Activated CD4-positive, alpha-beta memory T cell treated with anti-CD3 and anti-CD28 coated beads for 36 hours (primary cell): ENCODE data around the gene HUNK. TPM values are rescaled to one million over a fixed set of nuclear protein-coding genes. Genes with fewer than 3 reads are reported as not detected.
"Not testable (repeated sequence)": the region's sequence is repeated elsewhere in the genome, so short reads cannot be mapped to it uniquely, and the experiment has no call there.

Source experiments
- CTCF ChIA-PET: fragments of 350-600 bp; sonication (Branson Sonifier 250); formaldehyde crosslinking; loops from one replicate; lab custom pipeline; 2021; ENCODE audit warnings: antibody characterized with exemption, inconsistent platforms; lab: Charles Lee
- POLR2A ChIA-PET: fragments of 350-600 bp; sonication (Branson Sonifier 250); formaldehyde crosslinking; loops from one replicate; lab custom pipeline; 2021; ENCODE audit warnings: antibody characterized with exemption; lab: Charles Lee
- DNase-seq: peaks from one replicate; pipeline ENCODE4 v3.0.0-alpha.2; 2020
- H3K27ac Mint-ChIP-seq: one replicate; pipeline ENCODE4 v1.8.0; 2021; ENCODE audit warnings: mixed read lengths
- H3K27me3 Mint-ChIP-seq: one replicate; pipeline ENCODE4 v1.8.0; 2021; ENCODE audit warnings: mixed read lengths
- H3K36me3 Mint-ChIP-seq: one replicate; pipeline ENCODE4 v1.8.0; 2021; ENCODE audit warnings: mixed read lengths
- H3K4me1 Mint-ChIP-seq: one replicate; pipeline ENCODE4 v1.8.0; 2021; ENCODE audit warnings: low read depth, mixed read lengths
- H3K4me3 Mint-ChIP-seq: one replicate; pipeline ENCODE4 v1.8.0; 2021; ENCODE audit warnings: mild to moderate bottlenecking, mixed read lengths
- H3K9me3 Mint-ChIP-seq: one replicate; pipeline ENCODE4 v1.8.0; 2021; ENCODE audit warnings: mixed read lengths
- intact Hi-C: fragments of 100-400 bp; cut with micrococcal nuclease; formaldehyde crosslinking; loops from one replicate; pipeline ENCODE4 v1.15.1; 2023
- total RNA-seq, 2 experiments: library from RNA; stranded (reverse); gene quantifications; one replicate each; pipeline ENCODE4 v1.2.3, GENCODE V29; 2021

HUNK gene
- total RNA-seq, 2 experiments from 2014 or later = 0.10 to 0.17 TPM

DNA sequence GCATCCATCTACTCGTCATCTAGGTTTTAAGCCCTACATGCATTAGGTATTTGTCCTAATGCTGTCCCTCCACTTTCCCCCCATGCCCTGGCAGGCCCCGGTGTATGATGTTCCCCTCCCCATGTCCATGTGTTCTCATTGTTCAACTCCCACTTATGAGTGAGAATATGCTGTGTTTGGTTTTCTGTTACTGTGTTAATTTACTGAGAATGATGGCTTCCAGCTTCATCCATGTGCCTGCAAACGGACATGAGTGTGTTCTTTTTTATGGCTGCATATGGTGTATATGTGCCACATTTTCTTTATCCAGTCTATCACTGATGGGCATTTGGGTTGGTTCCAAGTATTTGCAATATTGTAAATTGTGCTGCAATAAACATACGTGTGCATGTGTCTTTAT is 165.9 kb downstream of the HUNK start:
- H3K9me3 Mint-ChIP-seq, POLR2A ChIA-PET, H3K4me3 Mint-ChIP-seq, H3K4me1 Mint-ChIP-seq, H3K36me3 Mint-ChIP-seq, intact Hi-C loops, DNase-seq, H3K27ac Mint-ChIP-seq, CTCF ChIA-PET: not testable (repeated sequence)
- peaks cover 11% of the 10 kb centered on the region for H3K27me3 Mint-ChIP-seq

GRCh38 chr21:32043458-32043857 is 170.6 kb downstream of the HUNK start:
- peaks cover 7% of the 10 kb centered on the region for H3K27me3 Mint-ChIP-seq
- no peaks in the 10 kb centered on the region for H3K36me3 Mint-ChIP-seq

GRCh38 chr21:32044205-32045180 is 171.7 kb downstream of the HUNK start:
- H3K36me3 Mint-ChIP-seq = no peaks in the 10 kb centered on the region
- ChIA-PET POLR2A (no interaction called here), CTCF (no interaction called here)
- no peak for DNase-seq
- peaks cover 10% of the 10 kb centered on the region for H3K9me3 Mint-ChIP-seq
- H3K27ac Mint-ChIP-seq = no peak overlapping the region
- no peaks in the 10 kb centered on the region for H3K4me1 Mint-ChIP-seq
- no peak overlapping the region for H3K4me3 Mint-ChIP-seq
- H3K27me3 Mint-ChIP-seq = peaks cover 7% of the 10 kb centered on the region
- intact Hi-C loops = no loop called here

More at GRCh38 chr21:32043458-32043857, 170.6 kb downstream of the HUNK start:
- DNase-seq = no peak
- POLR2A ChIA-PET = no interaction called here
- H3K4me3 Mint-ChIP-seq = no peak overlapping the region
- intact Hi-C loops = no loop called here
- CTCF ChIA-PET = no interaction called here
- peaks cover 10% of the 10 kb centered on the region for H3K9me3 Mint-ChIP-seq
- H3K27ac Mint-ChIP-seq = no peak overlapping the region
- no peaks in the 10 kb centered on the region for H3K4me1 Mint-ChIP-seq

DNA sequence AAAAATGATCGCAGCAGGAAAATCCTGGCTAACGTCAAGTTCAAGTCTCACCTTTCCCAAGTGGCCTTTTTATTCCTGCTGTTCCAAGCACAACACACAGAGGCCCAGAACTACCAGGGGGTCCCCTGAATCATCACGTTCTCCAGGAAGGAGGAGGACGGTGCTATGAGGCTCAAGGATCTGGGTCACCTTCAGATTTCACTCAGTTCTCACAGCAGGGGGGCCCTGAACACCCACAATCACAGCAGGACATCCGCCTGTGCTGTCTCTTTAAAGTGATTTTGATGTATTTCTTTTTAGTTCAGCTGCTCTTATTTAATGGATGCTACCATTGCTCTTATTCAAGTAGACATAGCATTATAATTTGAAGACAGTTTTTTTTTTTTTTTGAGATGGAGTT is 173.4 kb downstream of the HUNK start:
- intact Hi-C loops = no loop called here
- peaks cover 10% of the 10 kb centered on the region for H3K9me3 Mint-ChIP-seq
- POLR2A ChIA-PET = no interaction called here
- H3K27me3 Mint-ChIP-seq = no peaks in the 10 kb centered on the region
- no peak for DNase-seq
- H3K36me3 Mint-ChIP-seq = no peaks in the 10 kb centered on the region
- no peak overlapping the region for H3K27ac Mint-ChIP-seq
- H3K4me3 Mint-ChIP-seq = no peak overlapping the region
- H3K4me1 Mint-ChIP-seq = no peaks in the 10 kb centered on the region
- CTCF ChIA-PET = no interaction called here

DNA sequence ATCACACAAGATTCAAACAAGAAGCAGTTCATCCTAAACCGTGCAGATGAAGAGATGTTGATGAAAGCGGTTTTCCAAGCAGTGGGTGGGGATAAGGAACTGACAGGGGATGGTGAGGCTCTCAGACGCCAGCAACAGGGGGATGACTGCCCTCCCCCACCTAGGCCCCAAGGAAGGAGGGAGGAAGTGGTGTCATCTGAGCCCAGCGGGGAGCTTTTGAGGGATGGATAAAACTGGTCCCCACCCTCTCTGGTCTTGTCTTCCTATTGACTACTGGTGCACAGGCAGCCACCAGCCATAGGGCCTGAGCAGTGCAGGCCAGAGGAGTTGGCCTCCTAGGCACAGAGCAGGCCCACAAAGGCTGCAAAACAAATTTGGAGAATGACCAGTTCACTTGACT is 175.5 kb downstream of the HUNK start:
- Mint-ChIP-seq H3K4me1 (no peaks in the 10 kb centered on the region), H3K9me3 (peaks cover 22% of the 10 kb centered on the region), H3K4me3 (no peak overlapping the region), H3K27me3 (no peaks in the 10 kb centered on the region), H3K36me3 (no peaks in the 10 kb centered on the region), H3K27ac (no peak overlapping the region)
- intact Hi-C loops = no loop called here
- ChIA-PET POLR2A (no interaction called here), CTCF (no interaction called here)
- DNase-seq = no peak

Other genes starting within 250 kb of the HUNK start
- gene SOD1, start 213.3 kb upstream of the HUNK start, total RNA-seq = 100 to 1,000 TPM; 280 to 286 TPM
- gene SCAF4, start 140.9 kb upstream of the HUNK start, total RNA-seq = 10 to 100 TPM; 38.0 to 39.4 TPM